Cardiac atrium fibroblast (primary cell): ENCODE results near the gene OR52H1. TPM values are rescaled to one million over a fixed set of nuclear protein-coding genes. Genes with fewer than 3 reads are reported as not detected.

Source experiments
- total RNA-seq: library from RNA; depleted of rRNA; stranded (reverse); fragments of >200 nt; gene quantifications from 2 replicates; pipeline ENCODE4 v1.2.3, GENCODE V29; 2015

Gene OR52H1
- total RNA-seq = not detected in 2 replicates

DNA sequence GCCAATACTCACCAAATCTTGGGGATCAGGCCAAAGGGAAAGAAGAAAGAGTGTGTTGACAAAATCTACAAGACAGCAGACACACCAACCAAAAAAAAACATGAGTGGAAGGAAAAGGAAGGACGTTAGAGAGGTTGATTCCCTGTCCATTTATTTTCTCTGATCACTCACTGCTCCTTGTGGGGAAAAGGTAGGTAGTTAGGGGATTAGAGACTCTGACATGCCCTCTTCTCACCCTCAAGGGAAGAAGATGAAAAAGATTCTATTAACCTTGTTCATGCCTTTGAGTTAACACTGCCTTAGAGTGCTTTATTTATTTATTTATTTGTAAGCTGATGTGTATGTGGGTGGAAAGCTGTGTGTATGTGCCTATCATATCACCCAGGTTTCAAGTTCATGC, at the start of gene OR52H1:
OR52H1 (minus strand) TSS at position 101 of the 400 bp plus-strand sequence. CDS start 3,035 bp downstream, outside the sequence.

GRCh38 chr11:5596607-5597201, 48.4 kb upstream of the OR52H1 start, which contains the start of gene TRIM6:
Gene TRIM6 (plus strand): TSS chr11:5596637. CDS start chr11:5596898, 261 bp downstream.

GRCh38 chr11:5580577-5580976, 32.2 kb upstream of the OR52H1 start, which contains the start of gene OR52B6:
Gene OR52B6 (plus strand): TSS chr11:5580877. CDS start chr11:5580877, 0 bp downstream.

DNA sequence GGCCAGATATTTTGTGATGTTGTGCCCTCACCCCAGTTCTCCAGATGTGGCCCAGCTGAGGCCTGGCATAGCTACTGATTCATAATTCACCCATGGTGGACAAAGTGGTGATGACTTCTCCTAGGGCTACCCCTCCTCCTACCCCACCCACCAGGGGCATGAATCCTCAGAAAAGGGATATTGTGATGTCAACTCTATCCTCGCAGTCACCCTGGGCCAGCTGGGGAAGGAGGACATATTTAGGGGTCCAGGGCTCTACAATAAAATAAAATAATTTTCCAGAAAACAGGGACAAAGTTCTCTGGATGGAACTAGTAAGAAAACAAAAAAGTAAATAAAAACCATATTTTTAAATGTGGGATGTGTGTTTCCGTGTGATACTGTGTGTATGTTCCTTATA, 31.7 kb downstream of the OR52H1 start, which contains the start of gene UBQLNL:
UBQLNL (minus strand) TSS at position 101 of the 400 bp plus-strand sequence. CDS start 258 bp downstream, outside the sequence.

DNA sequence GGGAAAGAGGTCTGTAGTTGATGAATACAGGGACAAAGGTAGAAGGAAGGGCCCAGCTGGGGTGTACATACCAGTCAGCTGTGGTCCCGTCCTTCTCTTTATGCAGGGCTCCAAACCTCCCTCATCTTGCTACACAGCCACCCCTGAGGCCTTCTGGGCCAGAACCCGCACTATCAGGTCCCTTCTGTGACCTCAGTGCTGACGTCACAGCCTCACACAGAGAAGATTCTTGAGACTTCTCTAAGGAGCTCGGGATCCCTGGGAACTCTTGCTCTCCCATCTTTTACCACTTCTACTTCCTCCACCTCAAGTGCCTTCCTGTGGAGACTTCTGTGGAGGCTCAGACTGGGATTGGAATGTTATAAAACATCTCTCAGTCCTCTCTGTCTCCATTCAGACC, 38.5 kb downstream of the OR52H1 start, which contains the start of gene UBQLN3:
UBQLN3 (minus strand) TSS at position 155 of the 400 bp plus-strand sequence. CDS start 399 bp downstream, outside the sequence.

Other genes starting within 250 kb of the OR52H1 start
- not detected in 2 replicates for gene OR51B4, start 246.6 kb downstream of the OR52H1 start, total RNA-seq
- not detected in 2 replicates for gene OR51B2, start 224.2 kb downstream of the OR52H1 start, total RNA-seq
- not detected in 2 replicates for gene OR51B5, start 205.0 kb downstream of the OR52H1 start, total RNA-seq
- gene OR51B6, start 197.0 kb downstream of the OR52H1 start, total RNA-seq = not detected in 2 replicates
- gene OR51M1, start 164.7 kb downstream of the OR52H1 start, total RNA-seq = not detected in 2 replicates
- not detected in 2 replicates for gene OR51Q1, start 126.4 kb downstream of the OR52H1 start, total RNA-seq
- not detected in 2 replicates for gene OR51I1, start 107.0 kb downstream of the OR52H1 start, total RNA-seq
- gene OR51I2, start 99.2 kb downstream of the OR52H1 start, total RNA-seq = not detected in 2 replicates
- gene OR52D1, start 59.9 kb downstream of the OR52H1 start, total RNA-seq = not detected in 2 replicates
- not detected in 2 replicates for gene UBQLN3, start 38.6 kb downstream of the OR52H1 start, total RNA-seq
- gene UBQLNL, start 31.8 kb downstream of the OR52H1 start, total RNA-seq = 0.36 TPM in 1 of 2 replicates, not detected in the other
- gene OR52B6, start 32.3 kb upstream of the OR52H1 start, total RNA-seq = not detected in 2 replicates
- 0.32 and 0.72 TPM in 2 replicates for gene TRIM6, start 48.1 kb upstream of the OR52H1 start, total RNA-seq
- 6.0 and 7.8 TPM in 2 replicates for gene TRIM34, start 76.5 kb upstream of the OR52H1 start, total RNA-seq
- gene TRIM5, start 136.5 kb upstream of the OR52H1 start, total RNA-seq = 12.0 and 16.2 TPM in 2 replicates
- gene TRIM22, start 141.2 kb upstream of the OR52H1 start, total RNA-seq = 21.7 and 56.9 TPM in 2 replicates
- not detected in 2 replicates for gene OR56B1, start 187.9 kb upstream of the OR52H1 start, total RNA-seq
- gene OR52N4, start 205.7 kb upstream of the OR52H1 start, total RNA-seq = not detected in 2 replicates
- not detected in 2 replicates for gene OR52N5, start 234.8 kb upstream of the OR52H1 start, total RNA-seq
- gene OR52N1, start 242.7 kb upstream of the OR52H1 start, total RNA-seq = not detected in 2 replicates